Vagina (tissue), 2 donors: ENCODE measurements around the gene SIAH1. TPM values are rescaled to one million over a fixed set of nuclear protein-coding genes. Genes with fewer than 3 reads are reported as not detected.
"Not testable (repeated sequence)": the region's sequence is repeated elsewhere in the genome, so short reads cannot be mapped to it uniquely, and the experiment has no call there.

Experiments used
- DNase-seq, 2 donors: peaks; one replicate each; pipeline ENCODE4 v3.0.0-alpha.2; 2017; ENCODE audit errors: extremely low spot score in 2 of 2
- H3K27ac ChIP-seq: fragments of 200-600 bp; sonication (generic); one replicate; pipeline ENCODE4 v1.5.1; 2019
- H3K27me3 ChIP-seq: fragments of 200-600 bp; sonication (generic); one replicate; pipeline ENCODE4 v1.5.1; 2019
- H3K36me3 ChIP-seq, 2 donors: fragments of 200-600 bp; sonication (generic); one replicate each; pipeline ENCODE4 v1.5.1; 2017 to 2019
- H3K4me1 ChIP-seq: fragments of 200-600 bp; sonication (generic); one replicate; pipeline ENCODE4 v1.5.1; 2019
- H3K4me3 ChIP-seq, 2 donors: fragments of 200-600 bp; sonication (generic); 1 replicate in 1 of 2; 2 replicates in 1 of 2; pipeline ENCODE4 v1.5.1; 2016 to 2019
- H3K9me3 ChIP-seq: fragments of 200-600 bp; sonication (generic); one replicate; pipeline ENCODE4 v1.5.1; 2019
- CTCF ChIP-seq, 3 experiments: fragments of 450-650 bp in 2 of 3; fragments of 200-600 bp in 1 of 3; sonication (generic) in 1 of 3; IDR thresholded peaks; one replicate each; pipeline ENCODE4 v1.5.1; 2017 to 2019; ENCODE audit warnings: antibody characterized with exemption in 3 of 3, mild to moderate bottlenecking in 2 of 3, moderate library complexity in 2 of 3
- POLR2A ChIP-seq, 2 donors: fragments of 450-650 bp; IDR thresholded peaks; one replicate each; pipeline ENCODE4 v1.6.1; 2017; ENCODE audit warnings: antibody characterized with exemption in 2 of 2, mild to moderate bottlenecking in 2 of 2, moderate library complexity in 2 of 2
- POLR2AphosphoS5 ChIP-seq, 2 donors: sonication (generic); formaldehyde crosslinking; IDR thresholded peaks; one replicate each; pipeline ENCODE4 v1.9.0; 2017; ENCODE audit warnings: antibody characterized with exemption in 2 of 2, mild to moderate bottlenecking in 2 of 2, low read depth in 1 of 2; ENCODE audit not compliant: insufficient read depth in 1 of 2
- intact Hi-C: fragments of 100-400 bp; cut with DNase I; formaldehyde crosslinking; loops from one replicate; pipeline ENCODE4 v1.15.1; 2023
- total RNA-seq: library from RNA; depleted of rRNA; stranded (reverse); fragments of >200 nt; gene quantifications from one replicate; pipeline ENCODE4 v1.2.3, GENCODE V29; 2016

Gene SIAH1
- total RNA-seq, 1 donor from 2014 or later: 26.8 TPM

- no peak for DNase-seq
- no peak overlapping the region for H3K4me3 ChIP-seq
- H3K27me3 ChIP-seq: no peaks in the 10 kb centered on the region
- TF ChIP-seq CTCF (IDR thresholded peaks at IDR 0.05) (no peak), POLR2AphosphoS5 (IDR thresholded peaks at IDR 0.05; ENCODE audit: insufficient read depth in 1 of 2, low read depth in 1 of 2) (no peak), POLR2A (IDR thresholded peaks at IDR 0.05) (no peak)
- no peaks in the 10 kb centered on the region for H3K9me3 ChIP-seq
- H3K27ac ChIP-seq: no peak overlapping the region
- intact Hi-C loops: no loop called here
- peaks cover 98% of the 10 kb centered on the region for H3K4me1 ChIP-seq
- no peaks in the 10 kb centered on the region for H3K36me3 ChIP-seq
These were observed 6.9 kb downstream of the SIAH1 start for GRCh38 chr16:48378276-48378675.

DNA sequence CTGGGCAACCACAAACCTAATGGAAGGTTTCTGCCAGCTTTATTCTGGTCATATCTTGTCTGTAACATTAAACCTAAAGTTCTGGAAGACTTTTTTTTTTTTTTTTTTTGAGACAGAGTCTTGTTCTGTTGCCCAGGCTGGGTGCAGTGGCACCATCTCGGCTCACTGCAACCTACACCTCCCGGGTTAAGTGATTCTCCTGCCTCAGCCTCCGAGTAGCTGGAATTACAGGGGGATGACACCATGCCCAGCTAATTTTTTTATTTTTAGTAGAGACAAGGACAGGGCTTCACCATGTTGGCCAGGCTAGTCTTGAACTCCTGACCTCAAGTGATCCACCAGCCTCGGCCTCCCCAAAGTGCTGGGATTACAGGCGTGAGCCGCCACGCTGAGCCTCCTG is 7.9 kb downstream of the SIAH1 start:
- peaks cover 94% of the 10 kb centered on the region for H3K4me1 ChIP-seq
- H3K27ac ChIP-seq, H3K27me3 ChIP-seq, H3K9me3 ChIP-seq, H3K4me3 ChIP-seq, H3K36me3 ChIP-seq, intact Hi-C loops: not testable (repeated sequence)
- DNase-seq: peak in 1 of 2 donors; percentile 40

- Histone ChIP-seq H3K27me3 (no peaks in the 10 kb centered on the region), H3K9me3 (no peaks in the 10 kb centered on the region), H3K4me1 (peaks cover 86% of the 10 kb centered on the region), H3K36me3 (no peaks in the 10 kb centered on the region), H3K27ac (no peak overlapping the region), H3K4me3 (no peak overlapping the region)
- no peak for TF ChIP-seq POLR2A (IDR thresholded peaks at IDR 0.05)
- TF ChIP-seq POLR2AphosphoS5 (IDR thresholded peaks at IDR 0.05; ENCODE audit: insufficient read depth in 1 of 2, low read depth in 1 of 2): no peak
- TF ChIP-seq CTCF (IDR thresholded peaks at IDR 0.05): no peak
- no peak for DNase-seq
- intact Hi-C loops: no loop called here
These were observed 11.0 kb downstream of the SIAH1 start for GRCh38 chr16:48374255-48374654.

GRCh38 chr16:48373258-48374029 is 11.8 kb downstream of the SIAH1 start:
- DNase-seq: no peak
- Histone ChIP-seq H3K27me3 (no peaks in the 10 kb centered on the region), H3K9me3 (no peaks in the 10 kb centered on the region), H3K27ac (no peak overlapping the region), H3K36me3 (no peaks in the 10 kb centered on the region), H3K4me3 (no peak overlapping the region), H3K4me1 (peaks cover 78% of the 10 kb centered on the region)
- no peak for TF ChIP-seq CTCF (IDR thresholded peaks at IDR 0.05)
- TF ChIP-seq POLR2A (IDR thresholded peaks at IDR 0.05): no peak
- intact Hi-C loops: no loop called here

- H3K4me1 ChIP-seq: peaks cover 74% of the 10 kb centered on the region
- H3K27me3 ChIP-seq: no peaks in the 10 kb centered on the region
- no peak overlapping the region for H3K4me3 ChIP-seq
- intact Hi-C loops: no loop called here
- no peaks in the 10 kb centered on the region for H3K9me3 ChIP-seq
- H3K27ac ChIP-seq: no peak overlapping the region
- no peak for TF ChIP-seq POLR2A (IDR thresholded peaks at IDR 0.05)
- no peak for TF ChIP-seq POLR2AphosphoS5 (IDR thresholded peaks at IDR 0.05; ENCODE audit: insufficient read depth in 1 of 2, low read depth in 1 of 2)
- TF ChIP-seq CTCF (IDR thresholded peaks at IDR 0.05): no peak
- no peaks in the 10 kb centered on the region for H3K36me3 ChIP-seq
- no peak for DNase-seq
These were observed 12.5 kb downstream of the SIAH1 start for GRCh38 chr16:48372744-48373143.
